Neural progenitor cell (in vitro differentiated cells): ENCODE measurements around the gene KRT82.

ENCODE experiments used
- CTCF ChIP-seq: fragments of 200-600 bp; sonication (generic); IDR thresholded peaks from 2 replicates; pipeline ENCODE4 v1.5.1; 2017; ENCODE audit warnings: antibody characterized with exemption, mild to moderate bottlenecking
- EZH2 ChIP-seq: fragments of 200-600 bp; sonication (generic); IDR thresholded peaks from 2 replicates; pipeline ENCODE4 v1.6.1; 2017; ENCODE audit warnings: antibody characterized with exemption, mild to moderate bottlenecking, moderate library complexity

- TF ChIP-seq CTCF (no peak), EZH2 (no peak)
These were observed 26.6 kb downstream of the KRT82 start for GRCh38 chr12:52379536-52379935.
